Measurements from ENCODE around the gene IQGAP1.
"Not testable (repeated sequence)": the region's sequence is repeated elsewhere in the genome, so short reads cannot be mapped to it uniquely, and the experiment has no call there.

Gene IQGAP1

GRCh38 chr15:90387534-90388461 is at the start of gene IQGAP1:
TSS of gene IQGAP1 (plus strand) at chr15:90388242. CDS start at chr15:90388342, 100 bp downstream.
- DNase-seq: peak; percentile 99

GRCh38 chr15:90338532-90338931 is 49.5 kb upstream of the IQGAP1 start:
- no peak for DNase-seq

GRCh38 chr15:90340345-90340744 is 47.7 kb upstream of the IQGAP1 start:
- peak; percentile 46 for DNase-seq

GRCh38 chr15:90343302-90343790 is 44.7 kb upstream of the IQGAP1 start:
- DNase-seq: no peak

GRCh38 chr15:90344662-90345061 is 43.4 kb upstream of the IQGAP1 start:
- no peak for DNase-seq

GRCh38 chr15:90345857-90346256 is 42.2 kb upstream of the IQGAP1 start:
- DNase-seq: no peak

GRCh38 chr15:90347431-90348065 is 40.5 kb upstream of the IQGAP1 start:
- DNase-seq: not testable (repeated sequence)

GRCh38 chr15:90348456-90348855 is 39.6 kb upstream of the IQGAP1 start:
- no peak for DNase-seq

GRCh38 chr15:90349072-90349471 is 39.0 kb upstream of the IQGAP1 start:
- no peak for DNase-seq

GRCh38 chr15:90349821-90350220 is 38.2 kb upstream of the IQGAP1 start:
- no peak for DNase-seq

- DNase-seq: no peak
Observed at GRCh38 chr15:90351479-90352106, 36.4 kb upstream of the IQGAP1 start.

- DNase-seq: peak; percentile 98
Observed at GRCh38 chr15:90352107-90352893, 35.7 kb upstream of the IQGAP1 start, which contains the start of gene ZNF774. TSS of gene ZNF774 (plus strand) at chr15:90352284. CDS start at chr15:90354661, 2,377 bp downstream.

- no peak for DNase-seq
Observed at GRCh38 chr15:90354986-90355385, 33.1 kb upstream of the IQGAP1 start.

- DNase-seq: no peak
Observed at GRCh38 chr15:90358124-90359033, 29.7 kb upstream of the IQGAP1 start.

- DNase-seq: no peak
Observed at GRCh38 chr15:90360746-90361145, 27.3 kb upstream of the IQGAP1 start.

- DNase-seq: no peak
Observed at GRCh38 chr15:90362936-90363212, 25.2 kb upstream of the IQGAP1 start.

GRCh38 chr15:90364251-90364650 is 23.8 kb upstream of the IQGAP1 start:
- DNase-seq: no peak

- no peak for DNase-seq
Observed at GRCh38 chr15:90365414-90366055, 22.5 kb upstream of the IQGAP1 start.

GRCh38 chr15:90367576-90367975 is 20.5 kb upstream of the IQGAP1 start:
- DNase-seq: no peak

GRCh38 chr15:90375071-90375470 is 13.0 kb upstream of the IQGAP1 start:
- DNase-seq: no peak

- DNase-seq: no peak
Observed at GRCh38 chr15:90376789-90377188, 11.3 kb upstream of the IQGAP1 start.
